Suprapubic skin (tissue), 4 donors: ENCODE data around the gene TNFSF8. TPM values are rescaled to one million over a fixed set of nuclear protein-coding genes. Genes with fewer than 3 reads are reported as not detected.
A peak's percentile ranks its signal among the peaks of the same experiment; 100 is the strongest.

Source experiments
- DNase-seq, 2 donors: peaks; one replicate each; pipeline ENCODE4 v3.0.0-alpha.2; 2019; ENCODE audit warnings: low spot score in 2 of 2
- H3K27ac ChIP-seq: fragments of 200-600 bp; sonication (generic); one replicate; pipeline ENCODE4 v1.5.1; 2019
- H3K27me3 ChIP-seq: fragments of 200-600 bp; sonication (generic); one replicate; pipeline ENCODE4 v1.5.1; 2019
- H3K36me3 ChIP-seq: fragments of 200-600 bp; sonication (generic); one replicate; pipeline ENCODE4 v1.5.1; 2019
- H3K4me1 ChIP-seq: fragments of 200-600 bp; sonication (generic); one replicate; pipeline ENCODE4 v1.5.1; 2019
- H3K4me3 ChIP-seq: fragments of 200-600 bp; sonication (generic); one replicate; pipeline ENCODE4 v1.5.1; 2019; ENCODE audit warnings: mild to moderate bottlenecking
- H3K9me3 ChIP-seq: fragments of 200-600 bp; sonication (generic); one replicate; pipeline ENCODE4 v1.5.1; 2019
- EP300 ChIP-seq: sonication (generic); formaldehyde crosslinking; IDR thresholded peaks from one replicate; pipeline ENCODE4 v1.6.1; 2017; ENCODE audit warnings: antibody characterized with exemption
- POLR2A ChIP-seq, 2 donors: fragments of 450-650 bp; IDR thresholded peaks; one replicate each; pipeline ENCODE4 v1.6.1; 2017; ENCODE audit warnings: antibody characterized with exemption in 2 of 2, mild to moderate bottlenecking in 2 of 2, moderate library complexity in 2 of 2
- POLR2AphosphoS5 ChIP-seq, 3 donors: sonication (generic); formaldehyde crosslinking; IDR thresholded peaks; one replicate each; pipeline ENCODE4 v1.6.1; 2017; ENCODE audit warnings: antibody characterized with exemption in 3 of 3
- WGBS: methylation state at CpG from one replicate; pipeline ENCODE4 v1.1.5; 2018; 5-methylcytosine and 5-hydroxymethylcytosine counted together
- total RNA-seq, 4 donors: library from RNA; depleted of rRNA; stranded (reverse); fragments of >200 nt; gene quantifications; one replicate each; pipeline ENCODE4 v1.1.0, GENCODE V29; 2016
- TF ChIP-seq, protein P1 (sequence below), 2 donors: fragments of 200-600 bp in 1 of 2; fragments of 450-650 bp in 1 of 2; sonication (generic) in 1 of 2; IDR thresholded peaks; one replicate each; pipeline ENCODE4 v1.5.1; 2016 to 2019; ENCODE audit warnings: antibody characterized with exemption in 2 of 2, mild to moderate bottlenecking in 1 of 2, moderate library complexity in 1 of 2

TNFSF8 gene
- total RNA-seq, 4 donors from 2014 or later, result 0.23 to 4.0 (median 1.4) TPM

DNA sequence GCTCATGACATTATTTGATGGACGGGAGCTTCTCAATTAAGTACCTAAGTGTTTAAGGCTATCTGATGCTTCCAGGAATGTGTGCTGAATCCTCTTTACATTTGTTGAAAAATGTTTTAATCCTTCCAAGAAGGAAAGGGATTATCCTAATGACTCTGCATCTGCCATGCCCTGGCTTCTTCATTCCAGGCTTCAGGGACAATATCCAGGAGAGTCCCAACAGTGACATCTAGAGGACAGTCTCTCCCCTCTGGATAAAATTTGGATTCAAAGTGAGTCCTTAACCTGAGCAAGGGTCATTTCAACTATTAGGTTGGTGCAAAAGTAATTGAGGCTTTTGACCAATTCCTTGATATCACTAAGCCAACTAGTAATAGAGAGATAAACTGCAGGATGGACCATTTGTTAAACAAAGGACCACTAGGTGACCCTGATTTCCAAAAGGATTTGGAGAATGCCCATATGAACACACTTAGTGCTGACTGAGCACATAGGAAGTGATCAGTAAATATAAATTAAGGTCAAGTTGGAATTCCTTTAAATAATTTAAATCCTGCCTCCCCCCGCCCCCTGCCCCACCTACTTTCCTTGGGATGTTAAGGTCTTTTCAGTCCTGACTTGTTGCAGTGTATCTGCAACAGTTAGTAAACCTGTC lies 19.1 kb downstream of the TNFSF8 start:
- Histone ChIP-seq H3K27ac (no peak overlapping the region), H3K27me3 (no peaks in the 10 kb centered on the region), H3K9me3 (no peaks in the 10 kb centered on the region), H3K36me3 (no peaks in the 10 kb centered on the region), H3K4me3 (no peak overlapping the region), H3K4me1 (peaks cover 21% of the 10 kb centered on the region)
- TF ChIP-seq, protein P1, sequence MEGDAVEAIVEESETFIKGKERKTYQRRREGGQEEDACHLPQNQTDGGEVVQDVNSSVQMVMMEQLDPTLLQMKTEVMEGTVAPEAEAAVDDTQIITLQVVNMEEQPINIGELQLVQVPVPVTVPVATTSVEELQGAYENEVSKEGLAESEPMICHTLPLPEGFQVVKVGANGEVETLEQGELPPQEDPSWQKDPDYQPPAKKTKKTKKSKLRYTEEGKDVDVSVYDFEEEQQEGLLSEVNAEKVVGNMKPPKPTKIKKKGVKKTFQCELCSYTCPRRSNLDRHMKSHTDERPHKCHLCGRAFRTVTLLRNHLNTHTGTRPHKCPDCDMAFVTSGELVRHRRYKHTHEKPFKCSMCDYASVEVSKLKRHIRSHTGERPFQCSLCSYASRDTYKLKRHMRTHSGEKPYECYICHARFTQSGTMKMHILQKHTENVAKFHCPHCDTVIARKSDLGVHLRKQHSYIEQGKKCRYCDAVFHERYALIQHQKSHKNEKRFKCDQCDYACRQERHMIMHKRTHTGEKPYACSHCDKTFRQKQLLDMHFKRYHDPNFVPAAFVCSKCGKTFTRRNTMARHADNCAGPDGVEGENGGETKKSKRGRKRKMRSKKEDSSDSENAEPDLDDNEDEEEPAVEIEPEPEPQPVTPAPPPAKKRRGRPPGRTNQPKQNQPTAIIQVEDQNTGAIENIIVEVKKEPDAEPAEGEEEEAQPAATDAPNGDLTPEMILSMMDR (IDR thresholded peaks at IDR 0.05), result peak; percentile 48 to 66
- no peak for TF ChIP-seq EP300
- TF ChIP-seq POLR2A (IDR thresholded peaks at IDR 0.05), result no peak
- TF ChIP-seq POLR2AphosphoS5 (IDR thresholded peaks at IDR 0.05), result no peak
- no peak for DNase-seq
- WGBS, result 58% methylated on average over 2 of the region's 2 CpGs

DNA sequence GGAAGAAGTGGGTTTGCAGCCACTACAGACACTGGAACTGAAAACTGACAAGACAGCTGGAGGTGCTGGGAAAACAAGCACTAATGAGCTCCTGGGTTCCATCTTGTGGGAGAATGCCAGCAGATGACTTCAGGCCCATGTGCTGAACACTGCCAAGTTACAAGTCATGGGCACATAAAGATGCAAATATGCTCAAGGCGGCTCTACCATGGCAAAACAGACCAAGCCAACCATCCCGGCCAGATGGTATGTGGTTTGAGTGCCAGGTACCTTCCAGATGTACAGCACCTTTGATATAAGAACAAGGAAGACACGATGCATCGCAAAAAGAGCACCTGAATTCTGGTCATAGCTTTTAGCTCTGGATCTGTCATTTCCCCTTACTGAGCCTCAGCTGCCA lies 19.9 kb downstream of the TNFSF8 start:
- H3K27me3 ChIP-seq, result no peaks in the 10 kb centered on the region
- TF ChIP-seq, protein P1 (IDR thresholded peaks at IDR 0.05), result no peak
- TF ChIP-seq POLR2A (IDR thresholded peaks at IDR 0.05) (no peak), POLR2AphosphoS5 (IDR thresholded peaks at IDR 0.05) (no peak), EP300 (no peak)
- DNase-seq, result no peak
- no peaks in the 10 kb centered on the region for H3K36me3 ChIP-seq
- no peaks in the 10 kb centered on the region for H3K9me3 ChIP-seq
- no peak overlapping the region for H3K27ac ChIP-seq
- no peak overlapping the region for H3K4me3 ChIP-seq
- 37% methylated on average over 4 of the region's 4 CpGs for WGBS
- peaks cover 21% of the 10 kb centered on the region for H3K4me1 ChIP-seq

DNA sequence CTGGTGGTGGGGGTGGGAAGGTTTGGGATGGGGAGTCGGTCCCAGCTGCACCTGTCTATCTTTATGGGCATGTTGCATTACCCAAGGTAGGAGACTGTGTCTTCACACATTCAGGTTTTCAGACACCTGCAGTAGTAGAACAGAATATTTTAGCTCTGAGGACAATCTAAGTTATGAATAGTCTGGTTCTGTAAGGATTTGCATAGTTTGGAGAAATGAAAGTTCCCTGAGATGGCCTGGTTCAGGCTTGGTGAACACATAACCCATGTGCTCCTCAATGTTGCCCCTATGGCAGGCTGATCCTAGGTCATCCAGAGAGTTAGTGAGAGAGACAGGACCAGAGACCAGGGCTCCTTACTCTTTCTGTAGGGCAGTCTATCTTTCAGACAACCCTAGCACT lies 20.7 kb downstream of the TNFSF8 start:
- Histone ChIP-seq H3K36me3 (no peaks in the 10 kb centered on the region), H3K27me3 (no peaks in the 10 kb centered on the region), H3K27ac (no peak overlapping the region), H3K4me1 (peaks cover 21% of the 10 kb centered on the region), H3K9me3 (no peaks in the 10 kb centered on the region), H3K4me3 (no peak overlapping the region)
- TF ChIP-seq, protein P1 (IDR thresholded peaks at IDR 0.05), result no peak
- no peak for TF ChIP-seq POLR2A (IDR thresholded peaks at IDR 0.05)
- no peak for TF ChIP-seq POLR2AphosphoS5 (IDR thresholded peaks at IDR 0.05)
- no peak for TF ChIP-seq EP300
- 86% methylated on average over 1 of the region's 1 CpG for WGBS
- DNase-seq, result no peak

DNA sequence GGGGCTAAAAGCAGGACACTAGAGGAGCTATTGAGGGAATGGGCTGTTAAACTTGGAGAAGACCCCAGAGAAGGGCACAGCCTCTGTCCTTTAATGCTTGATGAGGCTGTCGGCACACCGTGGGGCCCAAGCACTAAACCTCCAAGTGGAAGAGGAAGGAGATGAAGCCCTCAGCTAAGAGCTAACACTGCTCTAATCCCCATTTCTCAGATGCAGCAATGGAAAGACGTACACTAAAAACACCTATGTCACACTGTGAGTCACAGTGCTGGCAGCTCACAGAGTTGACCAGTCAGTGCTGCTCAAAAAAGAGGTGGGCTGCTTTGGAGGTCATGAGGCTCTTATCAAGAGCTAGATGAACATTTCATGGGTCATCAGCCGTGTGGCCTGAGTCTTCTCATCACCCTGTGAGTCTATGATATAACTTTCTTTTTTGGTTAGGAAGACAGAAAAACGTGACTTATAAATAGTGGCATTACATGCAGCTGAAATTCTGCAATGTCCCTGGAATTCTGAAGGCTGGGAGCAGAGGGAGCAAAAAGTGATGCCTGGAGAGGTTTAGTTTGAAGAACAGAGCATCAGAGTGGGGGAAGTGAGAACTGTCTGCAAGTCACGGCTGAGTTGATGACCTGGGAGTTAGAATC lies 21.5 kb downstream of the TNFSF8 start:
- H3K27ac ChIP-seq, result no peak overlapping the region
- 77% methylated on average over 6 of the region's 6 CpGs for WGBS
- no peak for DNase-seq

DNA sequence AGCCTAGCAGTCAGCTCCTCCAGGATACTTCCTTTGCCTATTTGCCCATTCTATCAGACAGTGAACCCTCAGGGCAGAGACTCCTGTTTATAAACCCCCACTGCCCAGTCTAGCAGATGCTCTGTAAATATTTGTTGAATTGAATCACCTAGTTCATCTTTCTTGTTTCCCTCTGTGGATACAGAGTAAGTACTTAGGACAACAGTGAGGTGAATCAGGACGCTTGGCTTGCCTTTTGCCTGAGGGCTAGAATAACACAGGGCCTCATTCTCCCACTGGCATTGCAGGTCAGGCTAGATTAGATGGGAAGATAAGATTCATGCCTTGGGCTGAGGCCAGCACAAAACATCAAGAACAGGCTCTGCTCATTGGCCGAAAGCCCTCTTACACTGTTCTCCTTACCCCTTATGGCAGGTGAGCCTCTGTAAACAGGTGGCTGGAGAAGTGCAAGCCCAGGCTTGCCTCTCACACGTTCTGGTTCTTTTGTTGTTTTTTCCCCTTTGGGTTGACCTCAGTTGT lies 22.2 kb downstream of the TNFSF8 start:
- H3K27ac ChIP-seq, result no peak overlapping the region
- no peak for DNase-seq
- no peaks in the 10 kb centered on the region for H3K9me3 ChIP-seq

More for the DNA sequence above, 21.5 kb downstream of the TNFSF8 start:
- Histone ChIP-seq H3K27me3 (no peaks in the 10 kb centered on the region), H3K4me1 (peaks cover 21% of the 10 kb centered on the region), H3K4me3 (no peak overlapping the region), H3K36me3 (no peaks in the 10 kb centered on the region), H3K9me3 (no peaks in the 10 kb centered on the region)
- TF ChIP-seq POLR2AphosphoS5 (IDR thresholded peaks at IDR 0.05), result no peak
- TF ChIP-seq, protein P1 (IDR thresholded peaks at IDR 0.05), result no peak
- TF ChIP-seq EP300, result no peak
- no peak for TF ChIP-seq POLR2A (IDR thresholded peaks at IDR 0.05)

More for the DNA sequence above, 22.2 kb downstream of the TNFSF8 start:
- no peaks in the 10 kb centered on the region for H3K27me3 ChIP-seq
- H3K4me3 ChIP-seq, result no peak overlapping the region
- H3K4me1 ChIP-seq, result peaks cover 21% of the 10 kb centered on the region
- no peaks in the 10 kb centered on the region for H3K36me3 ChIP-seq
- no peak for TF ChIP-seq POLR2A (IDR thresholded peaks at IDR 0.05)
- TF ChIP-seq EP300, result no peak
- TF ChIP-seq POLR2AphosphoS5 (IDR thresholded peaks at IDR 0.05), result no peak
- TF ChIP-seq, protein P1 (IDR thresholded peaks at IDR 0.05), result no peak
- 51% methylated on average over 3 of the region's 3 CpGs for WGBS
